BLaER1 (cell line): Measurements from ENCODE around the gene SSX5.
"Not testable (repeated sequence)": the region's sequence is repeated elsewhere in the genome, so short reads cannot be mapped to it uniquely, and the experiment has no call there.

ENCODE experiments used
- H3K27ac ChIP-seq: shearing (Covaris generic); formaldehyde crosslinking; 2 replicates; pipeline ENCODE4 v1.8.1; 2022
- H3K27me3 ChIP-seq: shearing (Covaris generic); formaldehyde crosslinking; 2 replicates; pipeline ENCODE4 v1.8.1; 2022
- H3K36me3 ChIP-seq: shearing (Covaris generic); formaldehyde crosslinking; 2 replicates; pipeline ENCODE4 v1.8.1; 2022
- H3K4me1 ChIP-seq: shearing (Covaris generic); formaldehyde crosslinking; 2 replicates; pipeline ENCODE4 v1.8.1; 2022
- H3K4me2 ChIP-seq: shearing (Covaris generic); formaldehyde crosslinking; 2 replicates; pipeline ENCODE4 v1.8.1; 2022
- H3K4me3 ChIP-seq: shearing (Covaris generic); formaldehyde crosslinking; 2 replicates; pipeline ENCODE4 v1.8.1; 2022
- H3K9ac ChIP-seq: shearing (Covaris generic); formaldehyde crosslinking; 2 replicates; pipeline ENCODE4 v1.8.1; 2022
- H3K9me3 ChIP-seq: shearing (Covaris generic); formaldehyde crosslinking; 2 replicates; pipeline ENCODE4 v1.8.1; 2022
- H4K20me1 ChIP-seq: shearing (Covaris generic); formaldehyde crosslinking; 2 replicates; pipeline ENCODE4 v1.8.1; 2022
- Cebpa-rat ChIP-seq: shearing (Covaris generic); IDR thresholded peaks from 2 replicates; pipeline ENCODE4 v1.8.1; 2022

SSX5 gene, protein sequence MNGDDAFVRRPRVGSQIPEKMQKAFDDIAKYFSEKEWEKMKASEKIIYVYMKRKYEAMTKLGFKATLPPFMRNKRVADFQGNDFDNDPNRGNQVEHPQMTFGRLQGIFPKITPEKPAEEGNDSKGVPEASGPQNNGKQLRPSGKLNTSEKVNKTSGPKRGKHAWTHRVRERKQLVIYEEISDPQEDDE

DNA sequence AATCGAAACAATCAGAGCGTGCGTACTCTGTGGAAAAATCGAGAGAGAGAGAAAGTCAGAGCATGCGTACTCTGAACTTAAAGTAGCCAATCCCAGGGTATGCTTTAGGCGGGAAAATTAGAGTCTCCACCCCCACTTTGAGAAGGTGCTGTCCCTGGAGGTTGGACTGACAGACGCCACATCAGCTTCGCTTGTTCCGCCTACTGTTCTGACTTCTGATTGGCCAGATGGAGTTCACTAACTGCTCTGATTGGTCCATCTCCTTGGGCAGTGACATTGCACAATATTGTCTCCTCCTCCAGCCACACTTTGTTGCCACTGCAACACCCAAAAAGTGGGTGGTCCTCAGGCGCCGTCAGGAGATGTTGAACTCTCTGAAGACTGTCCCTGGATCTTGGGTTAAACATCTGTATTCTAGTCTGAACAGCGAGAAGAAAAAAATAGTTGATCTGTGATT lies at the start of gene SSX5:
Gene SSX5, minus strand, starts transcription at position 51 of the 457 bp plus-strand sequence. CDS start 1,437 bp downstream, outside the sequence.
- Histone ChIP-seq H3K4me2 (no peak within 1 kb of the TSS), H4K20me1 (no peaks in the 10 kb centered on the region), H3K27ac (no peak within 1 kb of the TSS), H3K27me3 (peaks cover 37% of the 10 kb centered on the region), H3K9me3 (peaks cover 19% of the 10 kb centered on the region; the same call in 1 of the 2 replicates), H3K9ac (no peak within 1 kb of the TSS), H3K36me3 (no peaks in the 10 kb centered on the region), H3K4me1 (peaks cover 14% of the 10 kb centered on the region; the same call in 1 of the 2 replicates), H3K4me3 (no peak within 1 kb of the TSS)
- TF ChIP-seq Cebpa-rat = peak; percentile 25; the same call in 1 of the 2 replicates

DNA sequence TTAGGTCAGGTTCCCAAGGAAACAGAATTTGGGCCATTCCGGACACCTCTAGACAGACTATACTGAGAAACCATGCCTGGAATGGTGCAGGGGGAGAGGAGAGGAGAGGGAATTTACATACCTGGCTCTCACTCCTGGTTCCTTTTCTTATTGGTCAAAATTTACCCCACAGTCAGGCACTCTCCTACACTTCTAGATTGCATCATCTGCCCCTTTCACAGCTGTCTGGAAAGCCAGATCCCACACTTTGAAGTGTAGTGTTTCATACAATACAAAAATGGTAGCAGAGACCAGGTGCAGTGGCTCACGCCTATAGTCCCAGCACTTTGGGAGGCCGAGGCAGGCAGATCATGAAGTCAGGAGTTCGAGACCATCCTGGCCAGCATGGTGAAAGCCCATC lies 27.6 kb upstream of the SSX5 start:
- H3K4me1 ChIP-seq, H3K27ac ChIP-seq, H3K4me2 ChIP-seq, H3K36me3 ChIP-seq, H4K20me1 ChIP-seq, H3K4me3 ChIP-seq, H3K9ac ChIP-seq: not testable (repeated sequence)
- Histone ChIP-seq H3K27me3 (peaks cover 22% of the 10 kb centered on the region), H3K9me3 (peaks cover 25% of the 10 kb centered on the region)

DNA sequence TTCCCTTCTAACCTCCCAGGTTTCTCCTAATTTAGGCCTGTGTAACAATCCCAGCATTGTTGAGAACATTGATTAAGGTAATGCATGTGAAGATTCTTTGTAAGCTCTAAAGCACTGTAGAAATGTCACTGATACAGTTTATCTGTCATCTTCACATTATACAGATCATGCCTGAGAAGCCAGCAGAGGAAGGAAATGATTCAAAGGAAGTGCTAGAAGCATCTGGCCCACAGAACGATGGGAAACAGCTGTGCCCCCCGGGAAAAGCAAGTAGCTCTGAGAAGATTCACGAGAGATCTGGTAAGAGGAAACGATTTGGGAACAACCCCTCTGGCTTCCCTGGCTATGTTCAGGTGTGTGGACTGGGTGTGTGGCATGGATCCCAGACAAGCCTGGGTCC lies 17.7 kb upstream of the SSX5 start:
- H3K4me1 ChIP-seq = peaks cover 43% of the 10 kb centered on the region
- H3K9me3 ChIP-seq, H3K4me3 ChIP-seq, H3K36me3 ChIP-seq, H3K9ac ChIP-seq, H4K20me1 ChIP-seq: not testable (repeated sequence)
- peak overlapping the region; percentile 52 for H3K27ac ChIP-seq
- H3K4me2 ChIP-seq = peak overlapping the region; percentile 53
- peaks cover 55% of the 10 kb centered on the region for H3K27me3 ChIP-seq

DNA sequence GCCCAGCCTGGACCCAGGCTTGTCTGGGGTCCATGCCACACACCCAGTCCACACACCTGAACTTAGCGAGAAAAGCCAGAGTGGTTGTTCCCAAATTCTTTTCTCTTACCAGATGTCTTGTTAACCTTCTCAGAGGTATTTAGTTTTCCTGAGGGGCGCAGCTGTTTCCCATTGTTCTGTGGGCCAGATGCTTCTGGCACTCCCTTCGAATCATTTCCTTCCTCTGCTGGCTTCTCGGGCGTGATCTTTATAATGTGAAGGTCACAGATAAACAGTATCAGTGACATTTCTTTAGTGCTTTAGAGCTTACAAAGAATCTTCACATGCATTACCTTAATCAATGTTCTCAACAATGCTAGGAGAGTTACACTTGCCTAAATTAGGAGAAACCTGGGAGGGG lies 6.6 kb downstream of the SSX5 start:
- not testable (repeated sequence) for H3K36me3 ChIP-seq, H4K20me1 ChIP-seq, H3K4me3 ChIP-seq, H3K27ac ChIP-seq, H3K9ac ChIP-seq
- Histone ChIP-seq H3K4me2 (peak overlapping the region; percentile 36), H3K9me3 (peaks cover 12% of the 10 kb centered on the region), H3K4me1 (peaks cover 29% of the 10 kb centered on the region; the same call in 1 of the 2 replicates), H3K27me3 (peaks cover 78% of the 10 kb centered on the region)

DNA sequence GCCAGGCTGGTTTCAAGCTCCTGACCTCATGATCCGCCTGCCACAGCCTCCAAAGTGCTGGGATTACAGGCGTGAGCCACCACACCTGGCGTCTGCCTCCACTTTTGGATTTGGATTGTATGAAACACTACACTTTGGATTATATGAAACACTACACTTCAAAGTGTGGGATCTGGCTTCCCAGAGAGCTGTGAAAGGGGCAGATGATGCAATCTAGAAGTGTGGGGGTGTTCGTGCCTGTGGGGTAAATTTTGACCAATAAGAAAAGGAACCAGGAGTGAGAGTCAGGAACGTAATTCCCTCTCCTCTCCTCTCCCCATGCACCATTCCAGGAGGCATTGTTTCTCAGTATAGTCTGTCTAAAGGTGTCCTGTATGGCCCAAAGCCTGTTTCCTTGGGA lies 14.7 kb downstream of the SSX5 start:
- not testable (repeated sequence) for H3K9me3 ChIP-seq, H3K4me3 ChIP-seq, H3K36me3 ChIP-seq, H4K20me1 ChIP-seq, H3K27ac ChIP-seq, H3K4me2 ChIP-seq, H3K4me1 ChIP-seq, H3K9ac ChIP-seq
- H3K27me3 ChIP-seq = peaks cover 82% of the 10 kb centered on the region

DNA sequence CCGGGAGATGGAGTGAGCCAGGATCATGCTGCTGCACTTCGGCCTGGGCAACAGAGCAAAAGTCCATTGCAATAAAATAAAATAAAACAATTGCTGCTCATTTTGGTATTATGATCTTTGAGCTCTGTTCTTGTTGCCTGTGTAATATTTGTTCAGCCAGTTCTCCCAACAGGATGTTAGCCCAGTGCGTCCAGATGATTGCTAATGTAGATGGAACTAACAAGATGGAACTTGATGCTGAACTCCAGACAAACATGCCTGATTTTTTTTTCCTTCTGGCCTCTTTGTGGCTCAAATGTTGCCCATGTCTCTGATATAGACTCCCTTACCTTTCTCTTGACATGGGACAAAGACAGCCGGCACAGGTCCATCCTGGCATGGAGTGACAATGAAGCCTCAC lies 15.8 kb downstream of the SSX5 start:
- H3K9ac ChIP-seq = no peak overlapping the region
- H3K4me3 ChIP-seq = no peak overlapping the region
- peaks cover 81% of the 10 kb centered on the region for H3K27me3 ChIP-seq
- H3K36me3 ChIP-seq = no peaks in the 10 kb centered on the region
- H3K4me1 ChIP-seq = no peaks in the 10 kb centered on the region
- no peak for TF ChIP-seq Cebpa-rat
- H4K20me1 ChIP-seq = no peaks in the 10 kb centered on the region
- H3K9me3 ChIP-seq = no peaks in the 10 kb centered on the region
- H3K4me2 ChIP-seq = no peak overlapping the region
- H3K27ac ChIP-seq = no peak overlapping the region

DNA sequence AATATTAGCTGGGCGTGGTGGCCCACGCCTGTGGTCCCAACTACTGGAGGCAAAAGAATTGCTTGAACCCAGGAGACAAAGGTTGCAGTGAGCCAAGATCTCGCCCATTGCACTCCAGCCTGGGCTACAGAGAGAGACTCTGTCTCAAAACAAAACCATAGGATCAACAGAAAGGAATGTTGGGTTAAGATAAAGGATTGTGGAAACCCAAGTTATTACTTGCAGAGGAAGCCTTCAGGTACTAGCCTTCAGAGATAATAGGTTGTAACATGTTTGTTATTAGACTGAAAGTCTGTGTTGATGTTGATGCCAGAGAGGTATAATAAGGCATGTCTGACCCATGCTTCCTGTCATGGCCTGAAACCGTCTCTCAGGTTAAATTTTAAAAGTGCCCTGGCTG lies 16.9 kb downstream of the SSX5 start:
- Histone ChIP-seq H3K4me2 (no peak overlapping the region), H3K27me3 (peaks cover 81% of the 10 kb centered on the region), H3K4me1 (no peaks in the 10 kb centered on the region), H4K20me1 (no peaks in the 10 kb centered on the region), H3K36me3 (no peaks in the 10 kb centered on the region), H3K9ac (no peak overlapping the region), H3K9me3 (no peaks in the 10 kb centered on the region), H3K4me3 (no peak overlapping the region), H3K27ac (no peak overlapping the region)
- TF ChIP-seq Cebpa-rat = no peak

DNA sequence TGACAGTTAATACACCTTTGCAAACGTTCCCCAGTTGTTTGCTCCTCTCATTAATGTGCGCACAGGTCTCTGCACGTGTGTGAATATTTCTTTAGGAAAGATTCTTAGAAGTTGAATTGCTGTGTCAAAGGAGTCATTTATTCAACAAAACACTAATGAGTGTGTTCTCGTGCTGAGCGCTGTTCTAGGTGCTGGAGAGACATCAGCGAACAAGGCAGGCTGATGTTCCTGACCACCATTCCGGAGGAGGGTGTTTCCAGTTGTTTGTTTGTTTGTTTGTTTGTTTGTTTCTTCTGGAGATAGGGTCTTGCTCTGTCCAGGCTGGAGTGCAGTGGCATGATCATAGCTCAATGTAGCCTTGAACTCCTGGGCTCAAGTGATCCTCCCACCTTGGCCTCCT lies 30.3 kb downstream of the SSX5 start:
- H3K36me3 ChIP-seq, H4K20me1 ChIP-seq, H3K4me1 ChIP-seq, H3K4me3 ChIP-seq, H3K9me3 ChIP-seq, H3K4me2 ChIP-seq, H3K9ac ChIP-seq, H3K27ac ChIP-seq: not testable (repeated sequence)
- peaks cover 72% of the 10 kb centered on the region for H3K27me3 ChIP-seq

DNA sequence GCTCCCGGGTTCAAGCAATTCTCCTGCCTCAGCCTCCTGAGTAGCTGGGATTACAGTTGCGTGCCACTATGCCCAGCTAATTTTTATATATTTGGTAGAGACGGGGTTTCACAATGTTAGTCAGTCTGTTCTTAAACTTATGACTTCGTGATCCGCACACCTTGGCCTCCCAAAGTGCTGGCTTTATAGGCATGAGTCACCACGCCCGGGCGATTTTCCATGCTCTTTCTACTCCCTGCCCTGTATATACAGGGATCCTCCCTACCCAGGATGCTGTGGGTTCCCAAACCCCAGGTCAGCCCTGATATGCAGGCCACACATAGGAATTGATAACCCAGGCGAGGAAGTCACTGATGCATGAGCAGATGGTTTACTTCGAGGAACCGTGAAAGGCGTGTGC lies 31.4 kb downstream of the SSX5 start:
- H3K9ac ChIP-seq = no peak overlapping the region
- H3K27ac ChIP-seq = no peak overlapping the region
- peaks cover 72% of the 10 kb centered on the region for H3K27me3 ChIP-seq
- H3K4me2 ChIP-seq = no peak overlapping the region
- no peaks in the 10 kb centered on the region for H3K36me3 ChIP-seq
- H4K20me1 ChIP-seq = no peaks in the 10 kb centered on the region
- no peak for TF ChIP-seq Cebpa-rat
- no peak overlapping the region for H3K4me3 ChIP-seq
- no peaks in the 10 kb centered on the region for H3K9me3 ChIP-seq
- no peaks in the 10 kb centered on the region for H3K4me1 ChIP-seq

DNA sequence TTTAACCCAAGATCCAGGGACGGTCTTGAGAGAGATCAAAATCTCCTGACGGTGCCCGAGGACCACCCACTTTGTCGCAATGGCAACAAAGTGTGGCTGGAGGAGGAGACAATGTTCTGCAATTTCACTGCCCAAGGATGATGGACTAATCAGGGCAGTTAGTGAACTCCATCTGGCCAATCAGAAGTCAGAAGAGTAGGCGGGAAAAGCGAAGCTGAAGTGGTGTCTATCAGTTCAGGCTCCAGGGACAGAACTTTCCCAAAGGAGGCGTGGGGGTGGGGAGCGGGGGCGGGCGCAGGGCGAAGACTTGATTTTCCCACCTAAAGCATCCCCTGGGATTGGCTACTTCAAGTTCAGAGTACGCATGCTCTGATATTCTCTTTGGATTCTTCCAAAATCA lies 40.6 kb downstream of the SSX5 start:
- Histone ChIP-seq H3K4me2 (no peak overlapping the region), H3K27ac (no peak overlapping the region), H3K4me1 (no peaks in the 10 kb centered on the region), H3K4me3 (no peak overlapping the region), H3K36me3 (no peaks in the 10 kb centered on the region), H3K9ac (no peak overlapping the region), H3K27me3 (peaks cover 57% of the 10 kb centered on the region), H3K9me3 (no peaks in the 10 kb centered on the region), H4K20me1 (no peaks in the 10 kb centered on the region)
- no peak for TF ChIP-seq Cebpa-rat

DNA sequence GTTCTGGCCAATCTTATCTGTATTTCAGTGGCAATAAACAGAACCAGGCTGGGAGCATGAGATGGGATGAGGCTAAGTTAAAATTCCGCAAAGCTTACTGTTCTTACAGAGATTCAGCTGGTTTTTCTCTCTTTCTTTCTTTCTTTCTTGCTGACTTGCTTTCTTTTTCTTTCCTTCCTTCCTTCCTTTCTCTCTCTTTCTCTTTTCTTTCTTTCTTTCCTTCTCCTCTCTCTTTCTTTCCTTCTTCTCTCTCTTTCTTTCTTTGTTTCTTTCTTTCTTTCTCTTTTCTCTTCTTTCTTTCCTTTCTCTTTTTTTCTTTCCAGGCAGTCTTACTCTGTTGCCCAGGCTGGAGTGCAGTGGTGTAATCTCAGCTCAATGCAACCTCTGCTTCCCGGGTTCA lies 41.8 kb downstream of the SSX5 start:
- Histone ChIP-seq H3K9ac (no peak overlapping the region), H3K9me3 (no peaks in the 10 kb centered on the region), H3K27ac (no peak overlapping the region), H3K36me3 (no peaks in the 10 kb centered on the region), H3K4me3 (no peak overlapping the region), H3K4me1 (no peaks in the 10 kb centered on the region), H4K20me1 (no peaks in the 10 kb centered on the region), H3K27me3 (peaks cover 49% of the 10 kb centered on the region), H3K4me2 (no peak overlapping the region)
- TF ChIP-seq Cebpa-rat = no peak
